IMR-90 (cell line): ENCODE data around the gene LYPD8. TPM values are rescaled to one million over a fixed set of nuclear protein-coding genes. Genes with fewer than 3 reads are reported as not detected.

Source experiments
- ATAC-seq: fragments of 200-7000 bp; cut with Tn5 transposase; 2 replicates; pipeline ENCODE4 v1.9.1; 2020; ENCODE audit warnings: low read depth, mild to moderate bottlenecking, moderate library complexity
- BruUV-seq: library from RNA; stranded (reverse); fragments of 400-500 nt; replicated peaks from 2 replicates; lab custom pipeline; 2021; lab: Mats Ljungman, UMichigan
- CTCF ChIA-PET: fragments of 300-600 bp; formaldehyde crosslinking; extraction: SDS; loops from one replicate; lab custom pipeline; 2021; ENCODE audit warnings: antibody characterized with exemption; lab: Yijun Ruan, JAX
- POLR2A ChIA-PET: fragments of 300-600 bp; sonication (Branson Sonifier 250); formaldehyde crosslinking; loops from one replicate; lab custom pipeline; 2022; ENCODE audit warnings: antibody characterized with exemption; ENCODE audit not compliant: unreplicated experiment; lab: Charles Lee
- DNase-seq: peaks from one replicate; pipeline ENCODE4 v3.0.0; 2013
- H2AFZ ChIP-seq: replicated peaks from 2 replicates; pipeline ENCODE3; 2013; ENCODE audit warnings: low read length, mild to moderate bottlenecking; ENCODE audit not compliant: poor library complexity
- H2AK5ac ChIP-seq: 2 replicates; pipeline ENCODE4 v1.6.1; 2013; ENCODE audit warnings: low read depth, low read length, inconsistent platforms
- H2AK9ac ChIP-seq: replicated peaks from 2 replicates; pipeline ENCODE3; 2013; ENCODE audit warnings: mild to moderate bottlenecking, low read depth, low read length, moderate library complexity; ENCODE audit not compliant: poor library complexity
- H2BK120ac ChIP-seq: 2 replicates; pipeline ENCODE4 v1.6.1; 2013; ENCODE audit warnings: low read depth, low read length, inconsistent platforms
- H2BK15ac ChIP-seq: 3 replicates; pipeline ENCODE4 v1.6.1; 2013; ENCODE audit warnings: low read depth, low read length, inconsistent platforms
- H2BK20ac ChIP-seq: 2 replicates; pipeline ENCODE4 v1.6.1; 2013; ENCODE audit warnings: low read depth, mild to moderate bottlenecking, inconsistent platforms, low read length, moderate library complexity
- H2BK5ac ChIP-seq: 2 replicates; pipeline ENCODE4 v1.6.1; 2013; ENCODE audit warnings: mild to moderate bottlenecking, low read depth, low read length, inconsistent platforms; ENCODE audit not compliant: poor library complexity, severe bottlenecking
- H3K14ac ChIP-seq: replicated peaks from 2 replicates; pipeline ENCODE4 v1.6.1; 2013; ENCODE audit warnings: low read depth, low read length, inconsistent platforms
- H3K18ac ChIP-seq: 2 replicates; pipeline ENCODE4 v1.6.1; 2013; ENCODE audit warnings: low read depth, low read length, control low read depth
- H3K23ac ChIP-seq: 2 replicates; pipeline ENCODE4 v1.6.1; 2013; ENCODE audit warnings: low read depth, low read length, inconsistent platforms
- H3K27ac ChIP-seq: 2 replicates; pipeline ENCODE4 v1.5.1; 2013; ENCODE audit warnings: mild to moderate bottlenecking, control low read depth, low read length; ENCODE audit not compliant: insufficient read depth
- H3K27me3 ChIP-seq: 2 replicates; pipeline ENCODE4 v1.6.1; 2013; ENCODE audit warnings: low read length; ENCODE audit not compliant: control insufficient read depth, insufficient read depth
- H3K36me3 ChIP-seq: 2 replicates; pipeline ENCODE4 v1.6.1; 2013; ENCODE audit warnings: low read length, mixed read lengths; ENCODE audit not compliant: control insufficient read depth, insufficient read depth
- H3K4ac ChIP-seq: 2 replicates; pipeline ENCODE4 v1.6.1; 2013; ENCODE audit warnings: low read depth, low read length, inconsistent platforms
- H3K4me1 ChIP-seq: 2 replicates; pipeline ENCODE4 v1.6.1; 2013; ENCODE audit warnings: low read length, mixed read lengths; ENCODE audit not compliant: control insufficient read depth, insufficient read depth
- H3K4me2 ChIP-seq: 2 replicates; pipeline ENCODE4 v1.6.1; 2013; ENCODE audit warnings: low read depth, mild to moderate bottlenecking, control low read depth, low read length, moderate library complexity
- H3K4me3 ChIP-seq: 2 replicates; pipeline ENCODE4 v1.5.1; 2013; ENCODE audit warnings: low read depth, mild to moderate bottlenecking, control low read depth, low read length, moderate library complexity; ENCODE audit not compliant: insufficient read depth
- H3K56ac ChIP-seq: 2 replicates; pipeline ENCODE4 v1.6.1; 2013; ENCODE audit warnings: low read length, inconsistent platforms; ENCODE audit not compliant: insufficient read depth; ENCODE audit errors: extremely low read depth
- H3K79me1 ChIP-seq, 2 experiments: 2 replicates each; pipeline ENCODE4 v1.6.1; 2013; ENCODE audit warnings: low read length in 2 of 2, inconsistent platforms in 1 of 2, low read depth in 1 of 2
- H3K9ac ChIP-seq: 2 replicates; pipeline ENCODE4 v1.6.1; 2013; ENCODE audit warnings: low read depth, low read length, control low read depth
- H3K9me1 ChIP-seq: 2 replicates; pipeline ENCODE4 v1.6.1; 2013; ENCODE audit warnings: low read length, inconsistent platforms; ENCODE audit not compliant: insufficient read depth
- H3K9me3 ChIP-seq: 2 replicates; pipeline ENCODE4 v1.6.1; 2013; ENCODE audit warnings: low read length; ENCODE audit not compliant: control insufficient read depth, insufficient read depth
- H4K20me1 ChIP-seq: 2 replicates; pipeline ENCODE4 v1.6.1; 2013; ENCODE audit warnings: low read length, inconsistent platforms; ENCODE audit not compliant: insufficient read depth
- H4K5ac ChIP-seq: 2 replicates; pipeline ENCODE4 v1.6.1; 2013; ENCODE audit warnings: mild to moderate bottlenecking, low read depth, low read length, control low read depth
- H4K8ac ChIP-seq, 2 experiments: 2 replicates each; pipeline ENCODE4 v1.6.1; 2013; ENCODE audit warnings: low read depth in 2 of 2, low read length in 2 of 2, control low read depth in 1 of 2, inconsistent platforms in 1 of 2
- H4K91ac ChIP-seq: 2 replicates; pipeline ENCODE4 v1.6.1; 2013; ENCODE audit warnings: low read depth, low read length, inconsistent platforms; ENCODE audit not compliant: insufficient read depth
- CEBPB ChIP-seq: IDR thresholded peaks from 2 replicates; pipeline ENCODE4 v1.6.1; 2012; ENCODE audit warnings: low read depth, low read length, improper control_type of control experiment
- FOS ChIP-seq: fragments of 150-350 bp; IDR thresholded peaks from 2 replicates; pipeline ENCODE4 v1.6.1; 2016; ENCODE audit warnings: low read depth, low read length
- MAFK ChIP-seq: IDR thresholded peaks from 2 replicates; pipeline ENCODE4 v1.6.1; 2012; ENCODE audit warnings: low read depth, low read length, improper control_type of control experiment
- MAZ ChIP-seq: IDR thresholded peaks from 2 replicates; pipeline ENCODE4 v1.6.1; 2012; ENCODE audit warnings: low read depth, mild to moderate bottlenecking, low read length, improper control_type of control experiment, moderate library complexity, borderline replicate concordance
- RAD21 ChIP-seq: IDR thresholded peaks from 2 replicates; pipeline ENCODE4 v1.6.1; 2012; ENCODE audit warnings: low read length, improper control_type of control experiment
- RCOR1 ChIP-seq: IDR thresholded peaks from 2 replicates; pipeline ENCODE4 v1.6.1; 2012; ENCODE audit warnings: mild to moderate bottlenecking, low read length, improper control_type of control experiment; ENCODE audit not compliant: insufficient replicate concordance
- SMC3 ChIP-seq: fragments of 150-350 bp; IDR thresholded peaks from 2 replicates; pipeline ENCODE4 v1.6.1; 2016; ENCODE audit warnings: low read depth, mild to moderate bottlenecking, antibody characterized with exemption, low read length, moderate library complexity
- WGBS, 2 experiments: methylation state at CpG; one replicate each; pipeline versions ENCODE4 v1.1.5 to v1.1.7; 2013; ENCODE audit warnings: missing lambda C conversion rate in 2 of 2; ENCODE audit not compliant: insufficient read length in 1 of 2; ENCODE audit errors: extremely low coverage in 2 of 2; 5-methylcytosine and 5-hydroxymethylcytosine counted together
- dilution Hi-C: fragments of 300-500 bp; cut with HindIII; formaldehyde crosslinking; loops from one replicate; pipeline ENCODE4 v1.14.3; 2018; ENCODE audit warnings: low sequenced_read_pairs; ENCODE audit not compliant: unreplicated experiment
- in situ Hi-C: fragments of 300-500 bp; cut with MboI; formaldehyde crosslinking; loops from 3 replicates; pipeline ENCODE4 v1.14.3; 2019; ENCODE audit warnings: low sequenced_read_pairs, inconsistent platforms, mixed read lengths
- intact Hi-C: fragments of 100-400 bp; cut with micrococcal nuclease; formaldehyde crosslinking; loops from 2 replicates; pipeline ENCODE4 v1.10.0; 2022
- polyA plus RNA-seq, 3 experiments: library from polyadenylated mRNA; depleted of rRNA; stranded (reverse); fragments of >200 nt; gene quantifications; 2 replicates each; pipeline ENCODE4 v1.2.3, GENCODE V29; 2012; ENCODE audit warnings: low replicate concordance in 1 of 3
- total RNA-seq: library from RNA; depleted of rRNA; stranded (reverse); fragments of >200 nt; gene quantifications from 2 replicates; pipeline ENCODE4 v1.2.3, GENCODE V29; 2012
- TF ChIP-seq, protein P1 (sequence below): fragments of 150-350 bp; IDR thresholded peaks from 2 replicates; pipeline ENCODE4 v1.6.1; 2017; ENCODE audit warnings: mild to moderate bottlenecking, antibody characterized with exemption, low read length, low read depth

The LYPD8 gene
- total and polyA plus RNA-seq, 2 of the 4 experiments (the other 2 are of a cell fraction), result not detected

DNA sequence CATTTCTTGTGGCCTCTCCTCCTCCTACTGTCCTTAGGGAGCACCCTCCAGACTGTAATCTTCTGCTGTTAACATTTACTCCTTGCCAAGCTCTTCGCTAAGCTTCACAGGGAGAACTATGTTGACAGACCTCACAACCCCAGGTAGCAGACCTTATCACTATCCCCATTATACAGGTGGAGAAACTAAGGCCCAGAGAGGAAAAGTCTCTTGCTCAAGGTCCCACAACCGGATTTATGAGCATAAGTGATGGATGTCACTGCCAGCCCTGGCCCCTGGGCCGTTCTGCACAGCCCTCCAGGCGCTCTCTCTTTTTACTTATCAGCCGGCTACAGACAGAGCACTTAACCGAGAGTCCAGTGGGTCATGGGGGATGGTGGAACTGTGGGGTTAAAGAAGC, 18.1 kb downstream of the LYPD8 start:
- H2BK5ac ChIP-seq, result no peak overlapping the region
- no peaks in the 10 kb centered on the region for H3K4me1 ChIP-seq
- no peak overlapping the region for H4K8ac ChIP-seq
- dilution Hi-C loops (no loop called here), in situ Hi-C loops (no loop called here), intact Hi-C loops (no loop called here)
- no peaks in the 10 kb centered on the region for H4K20me1 ChIP-seq
- WGBS, 2 experiments, result no CpG with 5 or more reads among the region's 6 CpGs
- TF ChIP-seq, protein P1, sequence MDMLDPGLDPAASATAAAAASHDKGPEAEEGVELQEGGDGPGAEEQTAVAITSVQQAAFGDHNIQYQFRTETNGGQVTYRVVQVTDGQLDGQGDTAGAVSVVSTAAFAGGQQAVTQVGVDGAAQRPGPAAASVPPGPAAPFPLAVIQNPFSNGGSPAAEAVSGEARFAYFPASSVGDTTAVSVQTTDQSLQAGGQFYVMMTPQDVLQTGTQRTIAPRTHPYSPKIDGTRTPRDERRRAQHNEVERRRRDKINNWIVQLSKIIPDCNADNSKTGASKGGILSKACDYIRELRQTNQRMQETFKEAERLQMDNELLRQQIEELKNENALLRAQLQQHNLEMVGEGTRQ, result no peak
- TF ChIP-seq SMC3 (no peak), CEBPB (no peak), RCOR1 (no peak), RAD21 (no peak), MAZ (no peak), FOS (no peak), MAFK (no peak)
- no TSS peak for BruUV-seq
- no peak overlapping the region for H3K4ac ChIP-seq
- no peak overlapping the region for H3K23ac ChIP-seq
- no peak overlapping the region for H3K9ac ChIP-seq
- no peak overlapping the region for H3K27ac ChIP-seq
- H3K9me1 ChIP-seq, result no peaks in the 10 kb centered on the region
- H3K27me3 ChIP-seq, result no peaks in the 10 kb centered on the region
- no peak overlapping the region for H3K56ac ChIP-seq
- ATAC-seq (no peak), DNase-seq (no peak)
- no peak overlapping the region for H3K18ac ChIP-seq
- POLR2A ChIA-PET, result no interaction called here
- no peak overlapping the region for H4K91ac ChIP-seq
- no peak overlapping the region for H2AK9ac ChIP-seq
- peaks cover 29% of the 10 kb centered on the region for H3K9me3 ChIP-seq
- H2AFZ ChIP-seq, result no peak overlapping the region
- CTCF ChIA-PET, result no interaction called here
- no peak overlapping the region for H3K4me3 ChIP-seq
- no peak overlapping the region for H2AK5ac ChIP-seq
- no peaks in the 10 kb centered on the region for H3K79me1 ChIP-seq
- H2BK15ac ChIP-seq, result no peak overlapping the region
- no peak overlapping the region for H3K14ac ChIP-seq
- H3K4me2 ChIP-seq, result no peak overlapping the region
- no peaks in the 10 kb centered on the region for H3K36me3 ChIP-seq
- no peak overlapping the region for H2BK120ac ChIP-seq
- H4K5ac ChIP-seq, result no peak overlapping the region
- no peak overlapping the region for H2BK20ac ChIP-seq
